8988T (cell line): Measurements from ENCODE around the gene NME1.

Experiments
- DNase-seq: peaks from one replicate; pipeline ENCODE4 v3.0.0; 2011

NME1 gene

DNA sequence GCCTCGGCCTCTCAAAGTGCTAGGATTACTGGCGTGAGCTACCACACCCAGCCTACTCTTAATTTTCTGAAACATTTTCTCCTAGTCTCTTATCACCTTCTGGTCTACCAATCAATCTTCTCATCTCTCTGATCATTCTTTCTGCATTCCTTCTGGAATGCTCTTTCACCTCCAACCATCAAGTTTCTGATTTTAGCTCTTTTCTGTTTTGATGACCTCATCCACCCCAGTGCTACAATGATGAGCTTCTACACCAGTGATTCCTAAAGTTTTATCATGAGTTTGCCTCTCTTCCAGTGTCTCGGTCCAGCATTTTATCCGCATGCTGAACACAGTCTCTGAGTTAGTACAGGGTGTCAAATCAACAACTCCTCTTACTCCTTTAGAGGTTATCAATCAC is 44.4 kb downstream of the NME1 start:
- DNase-seq: no peak

DNA sequence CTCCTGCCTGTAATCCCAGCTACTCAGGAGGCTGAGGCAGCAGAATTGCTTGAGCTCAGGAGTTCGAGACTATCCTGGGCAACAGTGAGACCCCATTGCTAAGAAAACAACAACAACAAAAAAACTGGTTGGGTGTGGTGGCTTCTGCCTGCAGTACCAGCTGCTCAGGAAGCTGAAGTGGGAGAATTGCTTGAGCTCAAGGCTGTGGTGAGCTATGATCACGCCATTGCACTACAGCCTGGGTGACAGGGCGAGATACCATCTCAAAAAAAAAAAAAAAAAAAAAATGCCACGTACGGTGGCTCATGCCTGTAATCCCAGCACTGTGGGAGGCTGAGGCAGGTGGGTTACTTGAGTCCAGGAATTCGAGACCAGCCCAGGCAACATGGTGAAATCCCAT is 46.9 kb downstream of the NME1 start:
- no peak for DNase-seq

DNA sequence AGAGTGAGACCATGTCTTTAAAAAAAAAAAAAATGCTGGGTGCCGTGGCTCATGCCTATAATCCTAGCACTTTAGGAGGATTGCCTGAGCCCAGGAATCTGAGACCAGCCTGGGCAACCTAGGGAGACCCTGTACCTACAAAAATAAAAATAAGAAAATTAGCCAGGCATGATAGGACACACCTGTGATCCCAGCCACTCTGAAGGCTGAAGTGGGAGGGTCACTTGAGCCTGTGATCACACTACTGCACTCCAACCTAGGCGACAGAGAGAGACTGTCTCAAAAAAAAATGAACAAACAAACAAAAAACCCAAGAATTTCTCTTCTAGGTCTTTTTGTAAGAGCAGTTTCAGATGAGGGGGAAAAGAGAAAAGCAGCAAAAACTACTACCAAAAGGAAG is 47.5 kb downstream of the NME1 start:
- no peak for DNase-seq

DNA sequence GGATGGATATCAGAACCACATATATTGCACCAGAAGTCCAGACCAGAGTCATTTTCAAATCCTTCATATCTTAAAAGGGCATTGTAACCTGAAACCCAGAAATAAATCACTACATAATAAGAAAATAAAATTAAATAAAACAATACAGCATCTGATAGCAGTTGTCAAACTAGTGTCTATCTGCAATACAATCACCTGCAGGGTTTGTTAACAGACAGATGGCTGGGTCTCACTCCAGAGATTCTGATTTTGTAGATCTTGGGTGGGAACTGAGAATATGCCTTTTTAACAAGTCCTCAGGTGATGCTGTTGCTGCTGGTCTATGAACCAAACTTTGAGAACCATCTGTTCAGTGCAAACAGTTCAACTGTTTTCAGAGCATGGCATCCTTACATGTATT is 50.5 kb downstream of the NME1 start:
- DNase-seq: no peak
